CD4-positive, alpha-beta T cell treated with Interferon alpha-2 for 1 hour (primary cell): Measurements from ENCODE around the gene MYL2.

Experiments
- DNase-seq, 2 donors: peaks; one replicate each; pipeline ENCODE4 v3.0.0-alpha.2; 2020 to 2022

Gene MYL2

GRCh38 chr12:110888256-110888991 is 32.0 kb downstream of the MYL2 start:
- no peak for DNase-seq

GRCh38 chr12:110885152-110885840 is 35.1 kb downstream of the MYL2 start:
- no peak for DNase-seq

GRCh38 chr12:110883251-110883650 is 37.1 kb downstream of the MYL2 start:
- no peak for DNase-seq

GRCh38 chr12:110880651-110881050 is 39.7 kb downstream of the MYL2 start:
- no peak for DNase-seq

GRCh38 chr12:110874781-110875180 is 45.6 kb downstream of the MYL2 start:
- no peak for DNase-seq

GRCh38 chr12:110874351-110874750 is 46.0 kb downstream of the MYL2 start:
- no peak for DNase-seq

- no peak for DNase-seq
These were observed 48.3 kb downstream of the MYL2 start for GRCh38 chr12:110872100-110872499.

- DNase-seq = no peak
These were observed 50.6 kb downstream of the MYL2 start for GRCh38 chr12:110869803-110870202.

GRCh38 chr12:110869026-110869425 is 51.4 kb downstream of the MYL2 start:
- DNase-seq = no peak

- DNase-seq = no peak
These were observed 54.9 kb downstream of the MYL2 start for GRCh38 chr12:110865521-110865920.

GRCh38 chr12:110863161-110863560 is 57.2 kb downstream of the MYL2 start:
- no peak for DNase-seq

GRCh38 chr12:110862329-110862728 is 58.0 kb downstream of the MYL2 start:
- DNase-seq = no peak

GRCh38 chr12:110861729-110862128 is 58.6 kb downstream of the MYL2 start:
- DNase-seq = no peak
